Psoas muscle (tissue), 8 donors: ENCODE results near the gene FSTL5. TPM values are rescaled to one million over a fixed set of nuclear protein-coding genes. Genes with fewer than 3 reads are reported as not detected.

ENCODE experiments used
- ATAC-seq, 4 donors: fragments of 200-7000 bp; cut with Tn5 transposase; one replicate each; pipeline ENCODE4 v1.9.1; 2020; ENCODE audit warnings: moderate library complexity in 3 of 4, mild to moderate bottlenecking in 2 of 4
- DNase-seq, 2 donors: peaks; one replicate each; pipeline ENCODE4 v3.0.0-alpha.2; 2020
- H3K27ac ChIP-seq: fragments of 200-600 bp; one replicate; pipeline ENCODE4 v1.8.0; 2022
- H3K27me3 ChIP-seq, 3 donors: fragments of 200-600 bp in 1 of 3; one replicate each; pipeline versions ENCODE4 v1.6.1 to v1.8.0; 2013 to 2022; ENCODE audit warnings: low read length in 2 of 3, mild to moderate bottlenecking in 2 of 3, moderate library complexity in 1 of 3; ENCODE audit not compliant: insufficient read depth in 3 of 3
- H3K36me3 ChIP-seq, 2 donors: fragments of 200-600 bp in 1 of 2; one replicate each; pipeline versions ENCODE4 v1.6.1 to v1.8.0; 2013 to 2022; ENCODE audit warnings: low read depth in 1 of 2, mild to moderate bottlenecking in 1 of 2, moderate library complexity in 1 of 2; ENCODE audit not compliant: insufficient read depth in 1 of 2
- H3K4me1 ChIP-seq: fragments of 200-600 bp; one replicate; pipeline ENCODE4 v1.8.0; 2022
- H3K4me3 ChIP-seq: fragments of 200-600 bp; one replicate; pipeline ENCODE4 v1.8.0; 2022; ENCODE audit warnings: mild to moderate bottlenecking
- H3K9me3 ChIP-seq: fragments of 200-600 bp; one replicate; pipeline ENCODE4 v1.8.0; 2022
- CTCF ChIP-seq: fragments of 200-600 bp; IDR thresholded peaks from one replicate; pipeline ENCODE4 v1.8.0; 2022; ENCODE audit warnings: antibody characterized with exemption
- WGBS, 3 donors: extraction: QIAGEN DNeasy Blood & Tissue Kit; methylation state at CpG; one replicate each; pipeline versions ENCODE4 v1.1.6 to v1.1.7; 2013; 5-methylcytosine and 5-hydroxymethylcytosine counted together
- intact Hi-C, 2 donors: fragments of 100-400 bp; cut with DNase I; formaldehyde crosslinking; loops; one replicate each; pipeline versions ENCODE4 v1.11.0 to v1.14.2; 2022
- polyA plus RNA-seq, 3 donors: library from polyadenylated mRNA; stranded (reverse); fragments of 200-250 nt; gene quantifications; one replicate each; pipeline ENCODE4 v1.2.3, GENCODE V29; 2013
- total RNA-seq, 4 donors: library from RNA; stranded (reverse); fragmentation: NEBNext Ultra II Directional in 2 of 4; extraction: Animal tissue kit (Norgen Biotek cat#: 25700) in 2 of 4; gene quantifications; one replicate each; pipeline versions ENCODE4 v1.2.1 to v1.2.4, GENCODE V29; 2021 to 2023
- donor health status: healthy with polysubstance abuse.
- donor health status: DM: no; HTN: no; CAD: no; lungs with moderate emphysema.
- donor health status: Bipolar disorder and iron deficiency.
- donor health status: healthy.
- donor health status: DM: yes; HTN: yes; CAD: no.
- donor health status: DM: no; HTN: no; CAD: no.
- donor health status: DM: no; HTN: no; CAD: no.
- donor health status: DM: yes; HTN: yes; CAD: no.

FSTL5 gene
- total and polyA plus RNA-seq, 7 donors: 0.01 TPM; not detected in 4

- H3K9me3 ChIP-seq: no peaks in the 10 kb centered on the region
- intact Hi-C loops: no loop called here
- H3K27me3 ChIP-seq: no peaks in the 10 kb centered on the region
- no peak overlapping the region for H3K4me3 ChIP-seq
- TF ChIP-seq CTCF: no peak
- no peak overlapping the region for H3K27ac ChIP-seq
- 69 to 76% (median 72%) methylated on average over 6 of the region's 6 CpGs for whole genome bisulfite sequencing, 3 donors
- no peak for ATAC-seq
- no peak for DNase-seq
- H3K36me3 ChIP-seq: no peaks in the 10 kb centered on the region
- H3K4me1 ChIP-seq: no peaks in the 10 kb centered on the region
Measured at GRCh38 chr4:161926033-161926828, 237.6 kb downstream of the FSTL5 start.

- 64 to 69% (median 64%) methylated on average over 3 of the region's 3 CpGs for WGBS, 3 donors
- no peaks in the 10 kb centered on the region for H3K4me1 ChIP-seq
- no peak overlapping the region for H3K27ac ChIP-seq
Measured at GRCh38 chr4:161920304-161921052, 243.3 kb downstream of the FSTL5 start.

GRCh38 chr4:161919442-161920220 is 244.2 kb downstream of the FSTL5 start:
- Histone ChIP-seq H3K4me1 (no peaks in the 10 kb centered on the region), H3K4me3 (no peak overlapping the region), H3K27me3 (no peaks in the 10 kb centered on the region), H3K27ac (no peak overlapping the region), H3K9me3 (no peaks in the 10 kb centered on the region), H3K36me3 (no peaks in the 10 kb centered on the region)
- intact Hi-C loops: no loop called here
- TF ChIP-seq CTCF: no peak
- ATAC-seq: no peak
- 34 to 44% (median 36%) methylated on average over 3 of the region's 3 CpGs for WGBS, 3 donors
- no peak for DNase-seq

More at GRCh38 chr4:161920304-161921052, 243.3 kb downstream of the FSTL5 start:
- Histone ChIP-seq H3K4me3 (no peak overlapping the region), H3K27me3 (no peaks in the 10 kb centered on the region), H3K9me3 (no peaks in the 10 kb centered on the region), H3K36me3 (no peaks in the 10 kb centered on the region)
- ATAC-seq (no peak), DNase-seq (no peak)
- TF ChIP-seq CTCF: no peak
- intact Hi-C loops: no loop called here

- TF ChIP-seq CTCF: no peak
- no peaks in the 10 kb centered on the region for H3K9me3 ChIP-seq
- H3K27me3 ChIP-seq: no peaks in the 10 kb centered on the region
- intact Hi-C loops: no loop called here
- ATAC-seq (no peak), DNase-seq (no peak)
- H3K36me3 ChIP-seq: no peaks in the 10 kb centered on the region
- WGBS, 3 donors: 49 to 70% (median 59%) methylated on average over 1 of the region's 1 CpG
- H3K27ac ChIP-seq: no peak overlapping the region
- no peak overlapping the region for H3K4me3 ChIP-seq
- H3K4me1 ChIP-seq: no peaks in the 10 kb centered on the region
Measured at GRCh38 chr4:161916035-161916434, 247.8 kb downstream of the FSTL5 start.
